Stimulated activated CD8-positive, alpha-beta memory T cell treated with anti-CD3 and anti-CD28 coated beads, Interleukin-15, amount 100 ng/mL, for 1 hour (primary cell): Measurements from ENCODE around the gene LRRC8E.

ENCODE experiments used
- DNase-seq: peaks from one replicate; pipeline ENCODE4 v3.0.0-alpha.2; 2020; ENCODE audit warnings: low read depth

LRRC8E gene

GRCh38 chr19:7888145-7888825 is at the start of gene LRRC8E:
Gene LRRC8E, plus strand, starts transcription at chr19:7888510. Its CDS starts 7,094 bp downstream, at chr19:7895604.
- DNase-seq = no peak

DNA sequence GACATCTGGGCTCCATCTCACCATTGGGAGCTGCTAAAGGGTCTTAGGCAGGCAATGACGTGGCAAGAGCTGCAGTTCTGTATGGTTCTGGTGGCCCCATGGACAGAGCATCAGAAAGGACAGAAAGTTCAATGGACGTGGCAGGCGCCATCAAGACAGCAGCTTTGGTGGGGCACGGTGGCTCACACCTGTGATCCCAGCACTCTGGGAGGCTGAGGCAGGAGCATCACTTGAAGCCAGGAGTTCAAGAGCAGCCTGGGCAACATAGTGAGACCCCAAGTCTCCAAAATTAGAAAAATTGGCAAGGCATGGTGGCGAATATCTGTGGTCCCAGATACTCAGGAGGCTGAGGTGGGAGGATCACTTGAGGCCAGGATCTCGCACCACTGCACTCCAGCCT is 48.8 kb upstream of the LRRC8E start:
- no peak for DNase-seq

DNA sequence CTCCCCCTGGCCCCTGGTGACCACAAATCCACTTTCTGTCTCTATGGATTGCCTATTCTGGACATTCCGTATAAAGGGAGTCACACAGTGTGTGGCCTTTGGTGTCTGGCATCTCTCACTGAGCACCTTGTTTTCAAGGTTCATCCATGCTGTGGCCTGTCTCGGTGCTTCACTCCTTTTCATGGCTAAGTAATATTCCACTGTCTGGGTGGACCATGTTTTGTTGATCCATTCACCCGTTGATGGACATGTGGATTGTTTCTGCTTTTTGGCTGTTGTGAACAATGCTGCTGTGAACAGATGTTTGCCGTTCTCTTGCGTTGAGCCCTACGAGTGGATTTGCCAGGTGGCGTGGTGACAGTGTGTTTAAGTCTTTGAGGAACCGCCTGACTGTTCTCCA is 47.7 kb upstream of the LRRC8E start:
- no peak for DNase-seq

DNA sequence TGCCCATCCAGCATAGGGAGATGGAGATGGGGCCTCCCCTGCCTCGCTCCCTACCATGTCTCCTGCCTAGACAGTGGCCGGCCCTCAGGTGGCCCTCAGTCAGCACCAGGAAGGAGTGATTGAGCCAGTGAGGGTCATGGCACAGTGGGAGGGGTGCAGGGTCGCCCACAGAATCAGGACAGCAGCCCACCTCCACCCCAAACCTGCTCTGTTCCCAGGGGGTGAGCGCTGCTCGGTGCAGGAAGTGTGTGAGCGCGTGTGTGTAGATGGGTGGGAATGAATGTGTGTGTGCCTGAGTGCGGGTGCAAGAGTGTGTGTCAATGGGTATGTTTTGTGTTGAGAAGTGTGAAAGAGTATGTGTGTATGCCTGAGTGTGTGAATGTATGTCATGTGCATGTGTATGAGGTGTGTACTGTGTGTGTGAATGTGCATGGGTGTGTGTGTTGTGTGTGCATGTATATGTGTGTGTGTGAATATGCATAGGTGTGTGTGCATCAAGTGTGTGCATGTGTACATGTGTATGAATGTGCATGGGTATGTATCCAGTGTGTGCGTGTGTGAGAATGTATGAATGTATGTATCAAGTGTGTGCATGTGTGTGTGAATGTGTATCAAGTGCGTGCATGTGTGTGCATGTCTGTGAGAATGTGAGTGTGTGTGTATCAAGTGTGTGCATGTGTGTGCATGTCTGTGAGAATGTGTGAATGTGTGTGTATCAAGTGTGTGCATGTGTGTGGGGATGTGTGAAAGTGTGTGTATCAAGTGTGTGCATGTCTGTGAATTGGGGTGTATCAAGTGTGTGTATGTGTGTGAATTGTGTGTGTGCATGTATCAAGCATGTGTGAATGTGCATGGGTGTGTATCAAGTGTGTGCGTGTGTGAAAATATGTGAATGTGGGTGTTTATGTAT is 46.3 kb upstream of the LRRC8E start:
- DNase-seq = no peak

DNA sequence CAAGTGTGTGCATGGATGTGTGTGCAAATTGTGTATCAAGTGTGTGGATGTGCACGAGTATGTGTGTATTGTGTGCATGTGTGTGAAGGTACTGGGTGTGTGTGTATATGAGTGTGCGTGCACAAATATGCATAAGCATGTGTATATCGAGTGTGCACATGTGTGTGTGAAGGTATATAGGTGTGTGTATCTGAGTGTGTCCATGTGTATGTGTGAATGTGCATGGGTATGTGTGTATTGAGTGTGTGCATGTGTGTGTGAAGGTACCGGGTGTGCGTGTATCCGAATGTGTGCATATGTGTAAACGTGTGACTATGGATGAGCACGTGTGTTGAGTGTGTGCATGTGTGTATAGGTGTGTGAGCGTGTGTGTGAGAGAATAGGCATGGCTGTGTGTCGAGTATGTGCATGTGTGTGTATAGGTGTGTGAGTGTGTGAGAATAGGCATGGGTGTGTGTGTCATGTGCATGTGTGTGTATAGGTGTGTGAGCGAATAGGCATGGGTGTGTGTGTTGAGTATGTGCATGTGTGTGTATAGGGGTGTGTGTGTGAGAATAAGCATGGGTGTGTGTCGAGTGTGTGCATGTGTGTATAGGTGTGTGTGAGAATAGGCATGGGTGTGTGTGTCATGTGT is 45.5 kb upstream of the LRRC8E start:
- no peak for DNase-seq

DNA sequence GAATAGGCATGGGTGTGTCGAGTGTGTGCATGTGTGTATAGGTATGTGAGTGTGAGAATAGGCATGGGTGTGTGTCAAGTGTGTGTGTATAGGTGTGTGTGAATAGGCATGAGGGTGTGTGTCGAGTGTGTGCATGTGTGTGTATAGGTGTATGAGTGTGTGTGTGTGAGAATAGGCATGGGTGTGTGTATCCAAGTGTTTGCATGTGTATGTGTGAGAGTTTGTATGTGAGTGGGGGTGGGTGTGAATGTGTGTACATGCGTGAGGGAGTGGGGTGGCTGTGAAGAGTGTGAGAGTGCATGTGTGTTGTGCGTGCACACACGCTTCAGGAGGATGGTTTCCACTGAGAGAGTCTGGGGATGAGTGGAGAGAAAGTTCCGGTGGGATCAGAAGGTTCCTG is 44.8 kb upstream of the LRRC8E start:
- no peak for DNase-seq

- no peak for DNase-seq
These were observed 43.9 kb upstream of the LRRC8E start for GRCh38 chr19:7844405-7844804.

DNA sequence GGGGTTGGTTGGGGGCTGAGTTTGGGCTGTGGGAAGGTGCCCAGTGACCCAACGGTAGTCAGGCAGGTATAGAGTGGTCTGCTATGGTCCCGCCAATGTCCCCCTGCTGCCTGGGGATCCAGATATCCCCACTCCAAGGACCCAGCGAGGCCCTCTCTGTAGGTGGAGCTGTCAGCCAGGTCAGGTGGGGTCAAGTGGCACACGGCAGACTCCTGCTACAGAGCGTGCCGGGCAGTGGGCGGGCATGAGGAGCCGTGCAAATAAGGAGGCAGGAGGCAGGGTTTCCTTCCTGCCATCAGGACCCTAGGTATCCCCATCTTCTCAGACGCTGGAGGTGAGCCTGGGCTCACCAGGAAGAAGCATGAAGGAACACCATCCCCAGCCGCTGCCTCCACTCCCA is 43.4 kb upstream of the LRRC8E start:
- no peak for DNase-seq

DNA sequence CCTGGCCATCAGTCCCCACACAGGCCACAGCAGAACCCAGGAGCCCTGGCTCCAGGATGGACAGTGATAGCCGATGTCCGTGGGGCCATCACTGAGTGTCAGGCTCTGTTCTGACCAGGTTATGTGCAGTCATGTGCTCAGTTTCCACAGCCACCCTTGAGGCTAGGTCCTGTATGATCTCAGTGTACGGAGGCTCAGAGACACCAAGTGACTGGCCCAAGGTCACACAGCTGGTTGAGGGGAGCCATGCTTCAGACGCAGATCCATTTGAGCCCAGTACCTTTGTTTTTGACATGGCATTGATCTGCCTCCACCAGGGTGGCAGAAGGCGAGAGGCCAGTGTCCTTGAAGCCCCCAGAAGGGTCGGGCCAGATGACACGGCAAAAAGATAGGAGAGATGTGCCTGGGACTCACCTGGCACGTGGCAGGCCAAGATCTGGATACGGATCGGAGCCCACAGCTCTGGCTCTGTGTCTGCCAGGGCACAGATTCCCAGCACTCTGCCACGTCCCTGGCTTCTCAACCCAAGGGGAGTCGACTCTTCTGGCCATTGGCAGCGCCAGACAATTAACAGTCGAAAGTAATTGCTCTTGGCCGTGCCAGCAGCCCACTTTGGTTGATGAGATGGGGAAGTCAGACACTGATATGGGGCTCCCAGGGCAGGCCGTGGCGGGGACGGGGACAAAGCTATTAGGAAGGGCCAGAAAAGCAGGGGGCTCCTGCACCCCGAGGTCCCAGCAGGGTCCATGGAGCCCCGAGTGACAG is 42.7 kb upstream of the LRRC8E start:
- no peak for DNase-seq

- no peak for DNase-seq
These were observed 42.1 kb upstream of the LRRC8E start for GRCh38 chr19:7846155-7846646.

GRCh38 chr19:7847664-7848063 is 40.6 kb upstream of the LRRC8E start:
- no peak for DNase-seq

DNA sequence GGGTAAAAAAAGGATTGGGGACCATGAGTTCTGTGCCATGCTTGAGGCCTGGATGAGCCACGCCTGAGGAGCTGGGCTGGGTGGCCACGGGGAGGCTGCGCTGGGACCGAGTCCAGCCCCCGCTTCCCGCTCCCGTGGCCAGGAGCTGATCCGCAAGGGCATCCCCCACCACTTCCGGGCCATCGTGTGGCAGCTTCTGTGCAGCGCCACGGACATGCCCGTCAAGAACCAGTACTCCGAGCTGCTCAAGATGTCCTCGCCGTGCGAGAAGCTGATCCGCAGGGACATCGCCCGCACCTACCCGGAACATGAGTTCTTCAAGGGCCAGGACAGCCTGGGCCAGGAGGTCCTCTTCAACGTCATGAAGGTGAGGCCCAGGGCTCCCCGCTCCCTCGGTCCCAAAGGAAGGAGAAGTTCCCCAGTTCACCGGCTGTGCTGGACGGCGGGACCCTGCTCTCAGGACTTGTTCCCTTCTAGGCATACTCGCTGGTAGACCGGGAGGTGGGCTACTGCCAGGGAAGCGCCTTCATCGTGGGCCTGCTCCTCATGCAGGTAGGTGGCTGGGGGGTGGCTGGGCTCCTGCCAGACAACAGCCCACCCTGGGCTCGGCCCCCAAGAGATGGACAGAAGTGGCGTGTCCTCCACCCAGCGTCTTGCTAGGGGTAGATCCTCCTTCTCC is 39.4 kb upstream of the LRRC8E start:
- DNase-seq = no peak

- DNase-seq = no peak
These were observed 38.7 kb upstream of the LRRC8E start for GRCh38 chr19:7849631-7849999.

DNA sequence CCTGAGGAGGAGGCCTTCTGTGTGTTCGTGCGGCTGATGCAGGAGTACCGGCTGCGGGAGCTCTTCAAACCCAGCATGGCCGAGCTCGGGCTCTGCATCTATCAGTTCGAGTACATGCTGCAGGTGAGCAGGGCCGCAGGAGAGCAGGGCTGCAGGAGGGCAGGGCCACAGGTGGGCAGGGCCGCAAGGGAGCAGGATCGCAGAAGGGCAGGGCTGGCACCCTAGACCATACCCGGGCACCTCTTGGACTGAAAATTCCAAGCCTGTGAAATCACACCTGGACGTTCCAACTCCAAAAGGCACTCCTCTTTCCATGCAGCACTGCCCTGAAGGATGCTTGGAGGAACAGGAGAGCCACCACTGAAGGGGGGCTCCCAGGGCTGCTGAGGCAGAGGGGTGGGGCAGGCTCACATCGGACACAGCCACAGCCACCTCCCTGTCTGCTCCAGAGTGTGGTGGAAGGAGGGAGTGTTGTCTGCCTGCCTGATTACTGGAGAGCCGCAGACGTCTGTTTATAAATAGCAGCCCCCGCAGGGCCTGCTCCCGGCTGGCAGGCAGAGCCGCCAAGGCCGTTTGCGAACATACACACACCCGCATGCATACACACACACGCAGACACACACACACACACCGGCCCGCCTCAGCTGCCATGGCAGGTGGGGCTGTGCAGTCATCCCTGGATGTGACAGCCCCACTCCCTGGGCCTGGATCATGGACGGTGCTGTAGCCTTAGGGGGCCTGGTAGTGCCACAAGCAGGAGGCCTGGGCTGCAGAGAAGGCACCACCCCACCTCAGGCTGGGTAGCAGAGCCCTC is 38.1 kb upstream of the LRRC8E start:
- DNase-seq = no peak

GRCh38 chr19:7850945-7851622 is 37.2 kb upstream of the LRRC8E start:
- no peak for DNase-seq

- DNase-seq = no peak
These were observed 36.4 kb upstream of the LRRC8E start for GRCh38 chr19:7851623-7852500.

GRCh38 chr19:7852851-7853769 is 35.2 kb upstream of the LRRC8E start:
- DNase-seq = peak; percentile 47

DNA sequence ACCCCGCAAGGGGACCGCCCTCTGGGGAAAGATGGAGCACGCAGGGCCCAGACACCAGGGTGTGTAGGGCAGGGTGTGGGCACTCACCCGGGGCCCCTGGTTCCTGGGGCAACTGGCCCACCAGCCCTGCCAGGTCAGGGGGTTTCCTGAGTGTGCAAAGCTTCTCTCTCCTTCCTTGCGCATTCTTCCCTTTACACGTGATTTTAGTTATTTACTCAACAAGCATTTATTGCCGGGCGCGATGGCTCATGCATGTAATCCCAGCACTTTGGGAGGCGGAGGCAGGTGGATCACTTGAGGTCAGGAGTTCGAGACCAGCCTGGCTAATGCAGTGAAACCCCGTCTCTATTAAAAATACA is 34.6 kb upstream of the LRRC8E start:
- no peak for DNase-seq
